CD4-positive, alpha-beta T cell treated with Interleukin-15 for 1 hour (primary cell): Measurements from ENCODE around the gene RFC4.

ENCODE experiments used
- DNase-seq: peaks from one replicate; pipeline ENCODE4 v3.0.0-alpha.2; 2020

Gene RFC4

DNA sequence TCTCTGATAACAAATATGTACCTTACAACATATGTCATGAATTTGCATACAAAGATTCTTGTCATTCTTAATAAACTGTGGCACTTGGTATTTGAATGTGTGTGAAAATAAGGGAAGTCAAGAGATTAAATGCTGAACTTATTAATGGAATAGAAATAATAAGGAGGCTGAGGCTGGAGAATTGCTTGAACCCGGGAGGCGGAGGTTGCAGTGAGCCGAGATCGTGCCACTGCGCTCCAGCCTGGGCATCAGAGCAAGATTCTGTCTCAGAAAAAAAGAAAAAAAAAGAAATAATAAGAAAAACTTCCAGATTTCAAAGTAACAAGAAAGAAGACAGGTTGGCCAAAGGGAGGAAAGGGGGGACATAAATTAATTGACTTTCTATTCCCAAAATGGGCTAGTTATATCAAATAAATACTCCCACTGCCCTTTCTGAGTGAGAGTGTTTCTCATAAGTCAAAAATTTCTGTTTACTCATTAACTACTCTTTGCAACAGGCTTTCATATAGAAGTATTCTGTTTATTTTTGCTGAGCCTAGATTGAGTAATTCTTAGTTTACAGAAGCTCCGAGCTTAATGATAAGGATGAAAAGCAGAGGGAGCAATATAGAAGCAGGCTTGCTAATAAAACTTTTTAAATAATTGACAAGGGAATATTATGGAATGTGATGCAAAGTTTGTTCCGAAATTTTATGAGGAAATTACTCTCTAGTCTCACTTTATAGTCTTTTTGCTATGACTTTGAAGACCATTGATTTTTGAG, 63.5 kb downstream of the RFC4 start:
- DNase-seq, result no peak
